GM19452 (cell line): ENCODE measurements around the gene RACK1.

Source experiments
- ATAC-seq: cut with Tn5 transposase; IDR thresholded peaks from one replicate; pipeline ENCODE4 v1.9.1; 2021; ENCODE audit not compliant: unreplicated experiment

RACK1 gene

GRCh38 chr5:181234455-181235306 is 9.0 kb downstream of the RACK1 start:
- no peak for ATAC-seq

- ATAC-seq: no peak
Measured at GRCh38 chr5:181233801-181234454, 9.8 kb downstream of the RACK1 start.

- no peak for ATAC-seq
Measured at GRCh38 chr5:181233088-181233800, 10.5 kb downstream of the RACK1 start.

GRCh38 chr5:181232593-181232992 is 11.1 kb downstream of the RACK1 start:
- no peak for ATAC-seq

GRCh38 chr5:181231432-181231831 is 12.3 kb downstream of the RACK1 start:
- no peak for ATAC-seq

GRCh38 chr5:181230551-181230950 is 13.2 kb downstream of the RACK1 start:
- ATAC-seq: no peak

GRCh38 chr5:181229996-181230395 is 13.7 kb downstream of the RACK1 start:
- no peak for ATAC-seq

- ATAC-seq: no peak
Measured at GRCh38 chr5:181224390-181225229, 19.1 kb downstream of the RACK1 start.

- no peak for ATAC-seq
Measured at GRCh38 chr5:181223729-181224389, 19.8 kb downstream of the RACK1 start.

- peak; percentile 62 for ATAC-seq
Measured at GRCh38 chr5:181223058-181223728, 20.5 kb downstream of the RACK1 start, which contains the start of gene TRIM41. TSS of gene TRIM41 (plus strand) at chr5:181223281. CDS start at chr5:181224000, 719 bp downstream.

- no peak for ATAC-seq
Measured at GRCh38 chr5:181222630-181223057, 21.1 kb downstream of the RACK1 start.

- peak; percentile 37 for ATAC-seq
Measured at GRCh38 chr5:181221792-181222629, 21.7 kb downstream of the RACK1 start.

GRCh38 chr5:181221105-181221791 is 22.5 kb downstream of the RACK1 start:
- ATAC-seq: no peak

- no peak for ATAC-seq
Measured at GRCh38 chr5:181220178-181220515, 23.6 kb downstream of the RACK1 start.

GRCh38 chr5:181219262-181220177 is 24.2 kb downstream of the RACK1 start:
- ATAC-seq: no peak

- ATAC-seq: no peak
Measured at GRCh38 chr5:181218795-181219124, 24.9 kb downstream of the RACK1 start.

GRCh38 chr5:181217803-181218062 is 26.0 kb downstream of the RACK1 start:
- ATAC-seq: peak; percentile 15
